Activated CD4-positive, alpha-beta T cell treated with anti-CD3 and anti-CD28 coated beads, Interleukin-2, amount 50 U/mL, for 1 hour (primary cell): ENCODE results near the gene HRH3.
A peak's percentile ranks its signal among the peaks of the same experiment; 100 is the strongest.

ENCODE experiments used
- DNase-seq: peaks from one replicate; pipeline ENCODE4 v3.0.0-alpha.2; 2020

The HRH3 gene

DNA sequence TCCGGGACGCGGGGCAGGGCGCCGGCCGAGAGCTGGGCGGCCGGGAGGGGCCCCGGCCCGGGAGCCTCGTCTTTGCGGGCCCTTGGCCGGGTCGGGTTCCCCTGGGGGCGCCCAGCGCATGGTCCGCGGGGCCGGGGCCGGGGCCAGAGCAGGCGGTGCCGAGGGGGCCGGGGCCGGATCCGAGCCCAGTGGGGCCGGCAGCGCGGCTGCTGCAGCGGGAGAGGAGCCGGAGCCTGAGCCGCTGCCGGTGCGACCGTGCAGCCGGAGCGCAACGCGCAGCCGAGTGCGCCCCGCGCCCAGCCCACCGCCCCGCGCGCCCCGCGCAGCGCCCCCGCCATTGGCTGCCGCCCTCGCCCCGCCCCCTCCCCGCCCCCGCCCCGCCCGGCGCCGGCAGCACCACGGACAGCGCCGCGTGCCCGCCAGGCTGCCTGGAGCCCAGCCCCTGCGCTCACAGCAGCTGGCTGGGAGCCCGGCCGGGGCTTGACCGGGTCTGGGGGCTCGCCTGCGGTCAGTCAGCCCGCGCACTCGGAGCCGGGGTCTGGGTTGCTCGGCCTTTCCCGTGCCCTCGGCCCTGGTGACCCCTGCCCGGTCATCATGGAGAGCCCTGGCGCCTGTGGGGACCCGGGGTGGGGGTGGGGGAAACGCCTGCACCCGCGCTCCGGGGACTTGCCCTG lies at the start of gene HRH3:
TSS of gene HRH3 (minus strand) at position 287 of the 674 bp plus-strand sequence. CDS start 308 bp downstream, outside the sequence.
- DNase-seq: peak; percentile 34

DNA sequence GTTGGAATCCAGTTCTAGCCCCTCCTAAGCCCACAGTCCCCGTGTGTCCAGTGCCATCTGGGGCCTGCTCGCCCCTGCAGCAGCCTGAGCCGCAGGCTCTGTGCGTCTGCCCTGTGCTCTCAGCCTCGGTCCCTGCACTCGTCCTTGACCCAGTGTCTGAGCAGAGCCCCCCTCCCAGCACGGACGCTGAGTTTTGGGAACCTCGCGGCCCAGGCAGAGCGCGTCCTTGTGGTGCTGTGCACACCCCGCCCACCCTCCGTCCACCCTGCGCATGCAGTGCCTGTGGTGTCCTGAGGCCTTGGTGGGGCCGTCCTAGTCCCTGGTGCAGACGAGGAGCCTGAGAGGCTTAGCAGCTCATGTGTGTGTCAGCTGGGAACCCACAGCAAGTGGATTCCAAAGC lies 49.8 kb upstream of the HRH3 start:
- no peak for DNase-seq

DNA sequence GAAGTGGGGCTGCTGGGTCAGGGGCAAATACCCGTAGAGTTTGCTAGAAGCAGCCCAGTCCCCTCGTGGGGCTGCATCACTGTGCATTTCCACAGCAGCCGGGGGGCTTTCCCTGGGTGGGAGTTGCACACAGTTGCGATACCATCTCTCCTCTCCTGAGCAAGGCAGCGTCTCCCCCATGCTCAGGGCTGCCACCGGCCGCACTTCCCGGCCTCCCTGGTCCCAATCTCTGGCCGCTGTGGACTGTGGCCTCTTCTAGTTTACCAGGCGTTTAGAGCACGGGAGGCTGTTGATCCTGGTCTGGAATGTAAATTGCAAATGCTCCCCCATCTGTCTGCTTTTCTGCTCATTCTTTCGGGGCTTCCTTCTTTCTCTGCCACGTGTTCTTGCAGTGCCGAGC lies 49.3 kb upstream of the HRH3 start:
- DNase-seq: no peak

DNA sequence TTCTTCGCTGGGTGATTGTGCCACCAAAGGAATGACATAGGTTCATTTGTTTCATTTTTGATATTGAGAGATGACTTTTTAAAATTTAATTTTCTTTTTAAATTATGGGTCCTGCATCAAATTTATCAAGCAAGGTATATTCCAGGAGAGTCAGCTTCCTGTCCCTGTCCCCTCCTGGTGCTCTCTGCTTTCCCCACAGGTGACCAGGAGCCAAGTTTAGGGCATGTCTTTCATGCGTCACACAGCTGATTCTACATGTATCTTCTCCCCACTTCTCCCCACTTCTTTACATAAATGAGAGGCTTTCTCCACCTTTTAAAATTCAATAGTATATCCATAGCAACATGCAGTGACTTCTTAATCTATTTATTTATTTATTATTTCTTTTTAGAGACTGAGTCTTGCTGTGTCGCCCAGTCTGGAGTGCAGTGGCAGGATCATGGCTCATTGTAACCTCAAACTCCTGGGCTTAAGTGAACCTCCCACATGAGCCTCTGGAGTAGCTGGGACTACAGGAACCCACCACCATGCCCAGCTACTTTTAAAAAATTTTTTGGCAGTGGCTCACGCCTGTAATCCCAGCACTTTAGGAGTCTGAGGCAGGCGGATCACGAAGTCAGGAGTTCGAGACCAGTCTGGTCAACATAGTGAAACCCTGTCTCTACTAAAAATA lies 48.3 kb upstream of the HRH3 start:
- no peak for DNase-seq

- no peak for DNase-seq
Measured at GRCh38 chr20:62267543-62267942, 47.5 kb upstream of the HRH3 start.

- no peak for DNase-seq
Measured at GRCh38 chr20:62266851-62267250, 46.8 kb upstream of the HRH3 start.

DNA sequence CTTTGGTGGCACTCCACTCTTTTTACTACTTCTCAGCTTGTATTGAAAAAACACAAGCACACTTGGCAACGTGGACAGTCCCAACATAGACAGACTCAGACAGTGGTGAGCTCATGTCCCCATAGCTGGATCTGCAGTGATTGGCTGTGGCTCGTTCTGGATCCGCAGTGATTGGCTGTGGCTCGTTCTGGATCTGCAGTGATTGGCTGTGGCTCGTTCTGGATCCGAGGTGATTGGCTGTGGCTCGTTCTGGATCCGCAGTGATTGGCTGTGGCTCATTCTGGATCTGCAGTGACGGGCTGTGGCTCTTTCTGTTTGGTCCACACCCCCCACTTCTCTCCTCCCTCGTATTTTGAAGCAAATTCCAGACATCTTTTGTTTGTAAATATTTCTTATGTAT lies 46.3 kb upstream of the HRH3 start:
- DNase-seq: no peak

DNA sequence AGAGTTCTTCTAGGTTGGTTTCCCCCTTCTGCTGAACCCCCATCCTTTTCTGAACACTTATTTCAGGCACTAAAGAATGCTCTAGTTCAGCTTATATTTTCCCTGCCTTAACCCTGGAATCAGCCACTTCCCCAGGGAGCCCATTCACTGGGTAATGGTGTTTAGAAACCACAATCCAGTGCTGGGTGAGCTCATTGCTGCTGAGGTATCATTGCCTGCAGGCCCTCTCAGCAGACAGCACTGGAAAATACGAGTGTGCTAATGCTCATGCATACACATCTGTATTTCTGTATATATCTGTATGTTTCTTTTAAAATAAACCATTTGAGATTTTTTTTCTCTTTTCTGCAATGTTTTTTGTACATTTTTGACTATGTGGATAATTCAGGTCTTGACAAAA lies 45.3 kb upstream of the HRH3 start:
- DNase-seq: no peak

- DNase-seq: no peak
Measured at GRCh38 chr20:62263396-62263795, 43.3 kb upstream of the HRH3 start.

GRCh38 chr20:62262064-62262463 lies 42.0 kb upstream of the HRH3 start:
- DNase-seq: no peak

- no peak for DNase-seq
Measured at GRCh38 chr20:62259294-62259565, 39.2 kb upstream of the HRH3 start.

DNA sequence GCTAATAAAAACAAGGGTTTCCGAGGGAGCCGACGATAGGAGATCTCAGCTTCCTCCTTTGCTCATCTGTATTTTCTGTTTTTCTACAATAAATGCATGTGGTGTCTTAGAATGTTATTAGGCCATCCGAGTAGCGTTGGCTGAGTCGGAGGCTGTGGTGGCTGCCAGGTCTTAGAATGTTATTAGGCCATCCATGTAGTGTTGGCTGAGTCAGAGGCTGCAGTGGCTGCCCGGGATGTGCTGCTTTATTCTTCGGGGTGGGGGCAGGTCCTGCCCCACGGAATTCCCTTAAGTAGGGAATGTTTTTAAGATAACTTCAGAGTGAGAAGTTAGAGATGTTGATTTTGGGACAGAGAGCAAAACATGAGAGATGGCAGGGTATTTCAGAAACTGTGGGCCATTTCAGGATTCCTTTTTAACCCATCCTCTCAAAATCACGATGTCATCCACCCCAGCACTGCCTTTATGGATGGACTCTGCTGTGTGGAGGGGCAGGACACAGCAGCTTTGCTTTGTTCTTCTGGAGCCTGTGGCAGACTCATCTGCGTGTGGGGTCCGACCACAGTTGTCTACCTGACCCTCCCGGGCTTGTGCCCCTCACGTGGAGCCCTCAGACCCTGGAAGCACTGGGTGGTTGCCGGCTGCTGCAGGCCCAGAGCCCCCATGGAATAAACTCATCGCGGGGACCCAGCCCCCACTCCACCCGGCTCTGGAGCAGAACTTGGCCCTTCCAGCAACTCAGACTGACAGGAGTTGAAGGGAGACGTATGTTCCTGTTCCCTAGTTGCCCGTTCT lies 38.6 kb upstream of the HRH3 start:
- DNase-seq: no peak

- no peak for DNase-seq
Measured at GRCh38 chr20:62255976-62256375, 35.9 kb upstream of the HRH3 start.

DNA sequence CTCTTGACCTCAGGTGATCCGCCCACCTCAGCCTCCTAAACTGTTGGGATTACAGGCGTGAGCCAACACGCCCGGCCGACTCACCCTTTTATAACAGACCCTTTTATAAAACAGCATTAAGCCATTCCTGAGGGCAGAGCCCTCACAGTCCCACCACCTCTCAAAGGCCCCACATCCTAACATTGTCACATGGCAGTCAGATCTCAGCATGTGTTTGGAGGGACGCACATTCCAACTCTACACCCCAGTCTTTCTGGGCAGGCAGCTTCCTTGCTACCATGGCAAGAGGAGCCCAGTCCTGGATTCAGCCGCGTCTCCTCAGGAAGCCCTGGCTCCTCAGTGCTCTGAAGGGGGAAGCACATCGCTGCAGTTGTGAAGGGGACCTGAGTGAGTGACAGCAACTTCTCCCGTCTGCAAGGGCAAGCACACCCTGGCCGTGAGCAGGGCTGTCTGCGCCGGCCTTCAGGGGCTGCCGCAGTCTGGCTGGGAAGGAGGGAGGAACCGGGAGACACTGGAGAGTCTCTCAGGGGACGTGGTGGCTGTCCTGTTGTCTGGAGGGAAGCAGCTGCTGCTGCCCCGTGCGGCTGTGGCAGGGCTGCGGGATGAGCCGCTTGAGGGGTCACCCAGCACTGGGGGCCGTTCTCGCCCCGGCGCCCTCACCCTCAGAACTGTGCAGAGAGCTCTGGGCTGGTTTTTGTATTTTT lies 34.1 kb upstream of the HRH3 start:
- no peak for DNase-seq

DNA sequence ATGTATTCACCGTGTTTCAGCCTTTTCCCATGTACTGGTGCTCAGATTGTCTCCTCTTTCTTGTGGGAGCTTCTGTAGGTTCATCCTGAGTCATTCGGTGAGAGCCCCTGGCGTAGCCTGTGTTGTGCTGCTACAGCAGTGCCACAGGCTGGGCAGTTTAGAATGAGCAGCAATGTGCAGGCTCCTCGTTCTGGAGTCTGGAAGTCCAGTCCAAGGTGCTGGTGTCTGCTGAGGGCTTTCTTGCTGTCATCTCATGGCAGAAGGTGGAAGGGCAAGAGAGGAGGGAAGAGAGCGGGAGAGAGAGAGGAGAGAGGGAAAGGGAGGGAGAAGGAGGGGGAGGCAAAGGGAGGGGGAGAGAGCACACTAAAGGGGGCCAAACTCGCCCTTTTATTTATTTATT lies 33.3 kb upstream of the HRH3 start:
- DNase-seq: no peak

DNA sequence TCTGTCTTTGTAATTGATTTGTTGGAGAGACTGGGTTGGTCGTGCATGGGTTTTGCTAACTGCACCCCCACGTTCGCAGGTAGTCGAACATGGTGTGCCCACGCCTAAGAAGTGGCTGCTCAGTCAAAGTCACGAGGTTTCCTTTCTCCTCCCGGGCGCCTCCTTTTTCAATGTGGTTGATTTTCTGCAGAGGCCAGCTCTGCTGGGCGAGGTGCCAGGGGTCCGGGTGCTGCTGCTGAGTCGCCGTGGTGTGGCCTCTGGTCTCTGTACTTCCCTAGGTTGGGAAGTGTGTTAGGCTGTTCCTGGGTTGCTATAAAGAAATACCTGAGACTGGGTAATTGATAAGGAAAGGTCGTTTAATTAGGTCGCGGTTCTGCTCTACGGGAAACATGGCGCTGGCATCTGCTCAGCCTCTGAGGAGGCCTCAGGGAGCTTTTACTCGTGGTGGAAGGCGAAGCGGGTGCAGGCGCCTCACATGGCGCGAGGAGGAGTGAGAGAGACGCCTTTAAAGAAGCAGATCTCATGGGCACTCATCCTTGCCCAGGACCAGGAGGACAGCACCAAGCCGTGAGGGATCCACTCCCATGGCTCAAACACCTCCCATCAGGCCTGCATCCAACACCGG lies 32.4 kb upstream of the HRH3 start:
- no peak for DNase-seq

- DNase-seq: no peak
Measured at GRCh38 chr20:62248890-62249560, 28.9 kb upstream of the HRH3 start.

DNA sequence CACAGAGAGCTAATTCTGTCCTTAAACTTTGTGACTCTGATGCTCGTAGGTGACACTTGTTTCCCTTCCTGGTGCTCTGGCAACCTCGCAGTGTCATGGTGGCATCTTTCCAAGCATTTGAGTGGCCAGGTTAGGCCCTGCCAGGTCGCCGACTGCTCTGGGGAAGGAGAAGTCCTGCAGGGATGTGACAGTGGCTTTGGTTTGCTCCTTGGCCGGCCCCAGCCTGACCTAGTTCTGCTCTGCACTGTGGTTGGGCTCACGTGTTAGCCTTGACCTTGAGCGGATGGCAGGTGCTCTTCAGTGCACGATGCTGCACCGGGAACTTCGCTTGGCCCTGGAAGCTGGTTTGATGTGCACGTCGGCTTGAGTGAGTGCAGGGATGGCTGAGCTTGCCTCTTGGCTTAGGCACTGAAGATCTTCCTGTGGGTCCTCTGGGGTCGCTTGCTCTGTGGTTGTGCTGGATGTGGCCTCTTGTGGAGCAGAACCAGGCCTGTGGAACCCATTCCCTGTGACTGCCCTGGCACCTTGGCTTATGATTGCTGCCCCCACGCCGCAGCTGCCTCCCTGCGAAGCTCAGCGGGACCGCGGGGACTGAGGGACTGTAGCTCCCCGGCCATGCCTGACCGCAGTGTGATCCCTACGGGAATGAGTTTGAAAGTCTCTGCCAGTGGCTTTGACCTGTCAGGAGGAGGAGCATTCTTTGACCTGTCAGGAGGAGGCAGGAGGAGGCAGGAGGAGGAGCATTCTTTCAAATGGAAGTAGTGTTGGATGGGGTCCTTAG lies 27.0 kb upstream of the HRH3 start:
- DNase-seq: no peak

- DNase-seq: no peak
Measured at GRCh38 chr20:62246431-62246830, 26.4 kb upstream of the HRH3 start.

DNA sequence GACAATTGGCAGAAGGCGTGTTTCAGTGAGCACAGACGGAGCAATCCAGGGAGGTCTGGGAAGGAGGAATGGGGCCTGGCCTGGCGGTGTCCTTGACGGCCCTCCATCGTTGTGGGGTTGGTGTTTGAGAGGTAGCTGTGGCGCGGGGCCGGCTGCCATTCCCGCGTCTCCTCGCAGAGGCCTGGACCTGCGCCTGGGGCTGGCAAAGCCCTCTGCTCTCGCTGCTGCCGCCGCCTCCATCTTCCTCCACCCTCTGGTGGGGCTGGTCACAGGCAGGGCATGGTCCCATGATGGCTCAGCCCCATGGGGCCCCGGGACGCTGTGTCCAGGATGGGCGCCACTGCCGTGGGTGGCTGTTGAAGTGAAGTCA lies 25.8 kb upstream of the HRH3 start:
- no peak for DNase-seq

- no peak for DNase-seq
Measured at GRCh38 chr20:62244644-62245108, 24.6 kb upstream of the HRH3 start.
